ENCODE results near the gene DGCR6L. TPM values are rescaled to one million over a fixed set of nuclear protein-coding genes. Genes with fewer than 3 reads are reported as not detected.

DGCR6L gene
- total RNA-seq, 1 experiment from 2014 or later: 38.6 TPM

GRCh38 chr22:20302438-20303228 is 17.2 kb downstream of the DGCR6L start:
- Histone ChIP-seq H3K27ac (ENCODE audit: insufficient read length, low read depth, low read length) (no peak overlapping the region), H3K9ac (ENCODE audit: extremely low read depth, insufficient read length, low read length) (no peak overlapping the region), H4K91ac (ENCODE audit: insufficient read length, low read depth, low read length) (no peak overlapping the region), H4K5ac (ENCODE audit: insufficient read length, low read depth, low read length) (no peak overlapping the region), H3K4ac (ENCODE audit: low read depth, low read length) (no peak overlapping the region), H2BK120ac (ENCODE audit: low read depth, low read length, poor library complexity, severe bottlenecking) (no peak overlapping the region), H3K4me1 (ENCODE audit: insufficient read depth, low read length) (no peaks in the 10 kb centered on the region), H2BK20ac (ENCODE audit: low read depth, low read length, poor library complexity, severe bottlenecking) (no peak overlapping the region), H4K20me1 (ENCODE audit: control insufficient read depth, insufficient read depth, insufficient read length) (no peaks in the 10 kb centered on the region), H3K27me3 (ENCODE audit: insufficient read depth, low read length) (peaks cover 6% of the 10 kb centered on the region; the same call in 1 of the 2 replicates), H2AK5ac (ENCODE audit: insufficient read length, low read length) (no peak overlapping the region), H3K23me2 (ENCODE audit: insufficient read length, low read depth, low read length, poor library complexity, severe bottlenecking) (peaks cover 5% of the 10 kb centered on the region), H3T11ph (ENCODE audit: low read length) (no peak overlapping the region), H2BK12ac (ENCODE audit: insufficient read length, low read depth, low read length) (no peak overlapping the region), H3K14ac (ENCODE audit: insufficient read depth, low read length) (no peak overlapping the region), H2BK15ac (ENCODE audit: low read depth, low read length) (no peak overlapping the region), H3K9me3 (ENCODE audit: control insufficient read depth, low read depth, low read length) (no peaks in the 10 kb centered on the region), H2AFZ (ENCODE audit: low read length) (no peak overlapping the region), H4K8ac (replicated peaks; ENCODE audit: insufficient read length, low read depth, low read length) (no peak overlapping the region), H3K56ac (ENCODE audit: insufficient read length, low read depth, low read length) (no peak overlapping the region), H2BK5ac (ENCODE audit: insufficient read length, low read length) (no peak overlapping the region), H3K79me1 (ENCODE audit: insufficient read depth, low read depth, low read length, poor library complexity, severe bottlenecking) (no peaks in the 10 kb centered on the region), H3K79me2 (ENCODE audit: insufficient read depth, low read length) (no peaks in the 10 kb centered on the region), H3K4me2 (ENCODE audit: insufficient read depth, insufficient read length, low read length) (no peak overlapping the region), H3K18ac (ENCODE audit: insufficient read length, low read depth, low read length) (no peak overlapping the region), H3K23ac (ENCODE audit: insufficient read length, low read depth, low read length) (no peak overlapping the region)
- DNase-seq: no peak
- H3K4me1 Mint-ChIP-seq: peaks cover 4 to 6% of the 10 kb centered on the region in 2 experiments; a peak in 3 of 4 replicates
- no CpG with 5 or more reads among the region's 13 CpGs for WGBS (ENCODE audit: extremely low coverage, insufficient read length, low lambda C conversion rate)
- no peak for TF ChIP-seq CTCF (conservative IDR thresholded peaks at IDR 0.05)
- no peak overlapping the region for H3K27ac Mint-ChIP-seq
- H3K4me3 Mint-ChIP-seq: no peak overlapping the region
- H3K27me3 Mint-ChIP-seq (ENCODE audit: low read depth): peaks cover 47% of the 10 kb centered on the region
- no peaks in the 10 kb centered on the region; a peak in 1 of 7 replicates for H3K36me3 Mint-ChIP-seq (ENCODE audit: insufficient read depth in 1 of 3, low read depth in 3 of 3)
- H3K9me3 Mint-ChIP-seq: no peaks in the 10 kb centered on the region

Data from H9 (cell line).